ENCODE measurements around the gene DPH5. TPM values are rescaled to one million over a fixed set of nuclear protein-coding genes. Genes with fewer than 3 reads are reported as not detected.
"Not testable (repeated sequence)": the region's sequence is repeated elsewhere in the genome, so short reads cannot be mapped to it uniquely, and the experiment has no call there.

DPH5 gene
- total RNA-seq, 2 donors from 2014 or later = 16.7 to 19.0 TPM

- DNase-seq (no peak), ATAC-seq (no peak)
- intact Hi-C loops (cut with DNase I, micrococcal nuclease) = no loop called here
Measured at GRCh38 chr1:101037316-101037715, 11.7 kb upstream of the DPH5 start.

- DNase-seq (no peak), ATAC-seq (no peak)
- intact Hi-C loops (cut with DNase I, micrococcal nuclease) = no loop called here
Measured at GRCh38 chr1:101033017-101033416, 7.4 kb upstream of the DPH5 start.

- intact Hi-C loops (cut with DNase I, micrococcal nuclease); DNase-seq; ATAC-seq: not testable (repeated sequence)
Measured at GRCh38 chr1:101032129-101032528, 6.5 kb upstream of the DPH5 start.

- intact Hi-C loops (cut with DNase I, micrococcal nuclease) = no loop called here
- no peak for ATAC-seq
- DNase-seq = no peak
Measured at GRCh38 chr1:101030881-101031280, 5.3 kb upstream of the DPH5 start.

- DNase-seq (no peak), ATAC-seq (no peak)
- intact Hi-C loops (cut with DNase I, micrococcal nuclease) = no loop called here
Measured at GRCh38 chr1:101029184-101029583, 3.6 kb upstream of the DPH5 start.

- DNase-seq (no peak), ATAC-seq (no peak)
- intact Hi-C loops (cut with DNase I, micrococcal nuclease) = no loop called here
Measured at GRCh38 chr1:101028466-101028865, 2.9 kb upstream of the DPH5 start.

- ATAC-seq (no peak), DNase-seq (no peak)
- intact Hi-C loops (cut with DNase I, micrococcal nuclease) = no loop called here
Measured at GRCh38 chr1:101027194-101027772, 1.7 kb upstream of the DPH5 start.

- DNase-seq (no peak), ATAC-seq (peak; percentile 8)
- intact Hi-C loops (cut with DNase I, micrococcal nuclease) = no loop called here
Measured at GRCh38 chr1:101026430-101026788, 825 bp upstream of the DPH5 start.

GRCh38 chr1:101025283-101025656 is 314 bp downstream of the DPH5 start:
- intact Hi-C loops (cut with DNase I, micrococcal nuclease) = no loop called here
- ATAC-seq (peak; percentile 53), DNase-seq (peak in 1 of 2 donors; percentile 22)

GRCh38 chr1:101022294-101022693 is 3.3 kb downstream of the DPH5 start:
- ATAC-seq = no peak

GRCh38 chr1:101017448-101017847 is 8.1 kb downstream of the DPH5 start:
- ATAC-seq (no peak), DNase-seq (no peak)
- intact Hi-C loops (cut with DNase I, micrococcal nuclease) = no loop called here

More at GRCh38 chr1:101022294-101022693, 3.3 kb downstream of the DPH5 start:
- no peak for DNase-seq
- intact Hi-C loops (cut with DNase I, micrococcal nuclease) = no loop called here

- no peak for ATAC-seq
- intact Hi-C loops (cut with DNase I, micrococcal nuclease) = no loop called here
- DNase-seq = no peak
Measured at GRCh38 chr1:101013776-101014175, 11.8 kb downstream of the DPH5 start.

- intact Hi-C loops (cut with DNase I, micrococcal nuclease) = no loop called here
- no peak for DNase-seq
- ATAC-seq = no peak
Measured at GRCh38 chr1:101008229-101008834, 17.3 kb downstream of the DPH5 start.

- DNase-seq = no peak
- no peak for ATAC-seq
- intact Hi-C loops (cut with DNase I, micrococcal nuclease) = no loop called here
Measured at GRCh38 chr1:101006553-101006952, 19.0 kb downstream of the DPH5 start.

- DNase-seq (no peak), ATAC-seq (no peak)
- intact Hi-C loops (cut with DNase I, micrococcal nuclease) = no loop called here
Measured at GRCh38 chr1:101005871-101006270, 19.7 kb downstream of the DPH5 start.

- DNase-seq = no peak
- intact Hi-C loops (cut with DNase I, micrococcal nuclease) = no loop called here
- no peak for ATAC-seq
Measured at GRCh38 chr1:101005183-101005582, 20.4 kb downstream of the DPH5 start.

- intact Hi-C loops (cut with DNase I, micrococcal nuclease) = no loop called here
- ATAC-seq = no peak
- no peak for DNase-seq
Measured at GRCh38 chr1:101004670-101005069, 20.9 kb downstream of the DPH5 start.

GRCh38 chr1:101004061-101004460 is 21.5 kb downstream of the DPH5 start:
- ATAC-seq (peak; percentile 83), DNase-seq (no peak)
- intact Hi-C loops (cut with DNase I, micrococcal nuclease) = no loop called here

- intact Hi-C loops (cut with DNase I, micrococcal nuclease) = no loop called here
- DNase-seq = no peak
Measured at GRCh38 chr1:101003012-101003650, 22.5 kb downstream of the DPH5 start.

GRCh38 chr1:101002551-101002950 is 23.0 kb downstream of the DPH5 start:
- ATAC-seq (no peak), DNase-seq (no peak)
- intact Hi-C loops (cut with DNase I, micrococcal nuclease) = no loop called here

More at GRCh38 chr1:101003012-101003650, 22.5 kb downstream of the DPH5 start:
- no peak for ATAC-seq
